SU-DHL-6 (cell line): ENCODE results near the gene HIBCH.

Experiments used
- EZH2phosphoT487 ChIP-seq: fragments of 200-600 bp; sonication (generic), shearing (Covaris generic); conservative IDR thresholded peaks from 2 replicates; pipeline ENCODE4 v1.6.1; 2018; ENCODE audit warnings: mild to moderate bottlenecking, antibody characterized with exemption, low read length, moderate library complexity, mixed read lengths
- TF ChIP-seq, protein P1 (sequence below): fragments of 200-600 bp; sonication (generic); IDR thresholded peaks from one replicate; pipeline ENCODE4 v1.5.1; 2017; ENCODE audit warnings: antibody characterized with exemption, mild to moderate bottlenecking, low read length, moderate library complexity; ENCODE audit not compliant: insufficient read depth, poor library complexity, severe bottlenecking

- TF ChIP-seq, protein P1, sequence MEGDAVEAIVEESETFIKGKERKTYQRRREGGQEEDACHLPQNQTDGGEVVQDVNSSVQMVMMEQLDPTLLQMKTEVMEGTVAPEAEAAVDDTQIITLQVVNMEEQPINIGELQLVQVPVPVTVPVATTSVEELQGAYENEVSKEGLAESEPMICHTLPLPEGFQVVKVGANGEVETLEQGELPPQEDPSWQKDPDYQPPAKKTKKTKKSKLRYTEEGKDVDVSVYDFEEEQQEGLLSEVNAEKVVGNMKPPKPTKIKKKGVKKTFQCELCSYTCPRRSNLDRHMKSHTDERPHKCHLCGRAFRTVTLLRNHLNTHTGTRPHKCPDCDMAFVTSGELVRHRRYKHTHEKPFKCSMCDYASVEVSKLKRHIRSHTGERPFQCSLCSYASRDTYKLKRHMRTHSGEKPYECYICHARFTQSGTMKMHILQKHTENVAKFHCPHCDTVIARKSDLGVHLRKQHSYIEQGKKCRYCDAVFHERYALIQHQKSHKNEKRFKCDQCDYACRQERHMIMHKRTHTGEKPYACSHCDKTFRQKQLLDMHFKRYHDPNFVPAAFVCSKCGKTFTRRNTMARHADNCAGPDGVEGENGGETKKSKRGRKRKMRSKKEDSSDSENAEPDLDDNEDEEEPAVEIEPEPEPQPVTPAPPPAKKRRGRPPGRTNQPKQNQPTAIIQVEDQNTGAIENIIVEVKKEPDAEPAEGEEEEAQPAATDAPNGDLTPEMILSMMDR, result no peak
- TF ChIP-seq EZH2phosphoT487, result no peak
Observed at GRCh38 chr2:190318514-190318913, 1.1 kb downstream of the HIBCH start.
